HepG2 (cell line): ENCODE data around the gene CBFA2T2. TPM values are rescaled to one million over a fixed set of nuclear protein-coding genes. Genes with fewer than 3 reads are reported as not detected.

Source experiments
- ATAC-seq: fragments of 200-7000 bp; cut with Tn5 transposase; 3 replicates; pipeline ENCODE4 v1.9.1; 2020; ENCODE audit warnings: mild to moderate bottlenecking, moderate library complexity
- BruUV-seq: library from RNA; stranded (reverse); fragments of 400-500 nt; replicated peaks from 2 replicates; lab custom pipeline; 2021; lab: Mats Ljungman, UMichigan
- CTCF ChIA-PET: fragments of 300-600 bp; formaldehyde crosslinking; extraction: SDS; loops from one replicate; lab custom pipeline; 2021; ENCODE audit warnings: low total read pairs, inconsistent platforms, low intra/inter-chr PET ratio; lab: Yijun Ruan, JAX
- POLR2A ChIA-PET: fragments of 350-600 bp; sonication (Branson Sonifier 250); formaldehyde crosslinking; loops from one replicate; lab custom pipeline; 2020; ENCODE audit warnings: antibody characterized with exemption, inconsistent platforms; lab: Yijun Ruan, JAX
- DNase-seq: peaks from one replicate; pipeline ENCODE4 v3.0.0-alpha.2; 2015; ENCODE audit warnings: low spot score
- FAIRE-seq: peaks from 3 replicates; lab custom pipeline; 2011; peaks lifted over from hg19 to GRCh38; lab: Jason Lieb, UNC
- H2AFZ ChIP-seq: one replicate; pipeline ENCODE4 v1.6.1; 2011; ENCODE audit warnings: low read length, inconsistent platforms
- H3K27ac ChIP-seq: fragments of 300-600 bp; 3 replicates; pipeline ENCODE4 v1.8.0; 2011; ENCODE audit warnings: mixed run types, mild to moderate bottlenecking, mixed read lengths, low read length, inconsistent platforms; ENCODE audit not compliant: insufficient read depth; ENCODE audit errors: extremely low read length
- H3K27me3 ChIP-seq, 2 experiments: fragments of 200-600 bp in 1 of 2; 2 replicates in 1 of 2; 3 replicates in 1 of 2; pipeline versions ENCODE4 v1.6.0 to v1.8.0; 2011; ENCODE audit warnings: low read length in 2 of 2, mild to moderate bottlenecking in 2 of 2, moderate library complexity in 2 of 2, inconsistent platforms in 1 of 2; ENCODE audit not compliant: insufficient read depth in 2 of 2, control insufficient read depth in 1 of 2
- H3K36me3 ChIP-seq, 2 experiments: fragments of 200-600 bp in 1 of 2; replicated peaks in 1 of 2; 2 replicates in 1 of 2; 3 replicates in 1 of 2; pipeline versions ENCODE4 v1.5.1 to v1.8.0; 2011; ENCODE audit warnings: low read length in 2 of 2, inconsistent platforms in 1 of 2; ENCODE audit not compliant: insufficient read depth in 2 of 2, control insufficient read depth in 1 of 2
- H3K4me1 ChIP-seq: 2 replicates; pipeline ENCODE4 v1.5.1; 2012; ENCODE audit warnings: low read length, inconsistent platforms; ENCODE audit not compliant: insufficient read depth
- H3K4me2 ChIP-seq: 2 replicates; pipeline ENCODE4 v1.6.0; 2011; ENCODE audit warnings: low read depth, low read length, inconsistent platforms
- H3K4me3 ChIP-seq, 3 experiments: fragments of 200-600 bp in 1 of 3; sonication (generic), shearing (Covaris generic) in 1 of 3; replicated peaks in 1 of 3; 2 replicates each; pipeline ENCODE4 v1.5.1; 2011 to 2016; ENCODE audit warnings: low read length in 3 of 3, inconsistent platforms in 2 of 3, low read depth in 2 of 3, mild to moderate bottlenecking in 2 of 3, control low read depth in 1 of 3, mixed read lengths in 1 of 3; ENCODE audit not compliant: insufficient read depth in 1 of 3
- H3K79me2 ChIP-seq: one replicate; pipeline ENCODE4 v1.6.1; 2011; ENCODE audit warnings: low read length, inconsistent platforms; ENCODE audit not compliant: insufficient read depth
- H3K9ac ChIP-seq: 2 replicates; pipeline ENCODE4 v1.6.0; 2011; ENCODE audit warnings: mild to moderate bottlenecking, low read depth, low read length, inconsistent platforms; ENCODE audit not compliant: insufficient read depth
- H3K9me3 ChIP-seq: 2 replicates; pipeline ENCODE4 v1.5.1; 2012; ENCODE audit warnings: mild to moderate bottlenecking, low read length
- H4K20me1 ChIP-seq: 2 replicates; pipeline ENCODE4 v1.6.0; 2011; ENCODE audit warnings: inconsistent platforms, mild to moderate bottlenecking, low read length, moderate library complexity; ENCODE audit not compliant: insufficient read depth
- ARHGAP35 ChIP-seq: sonication (generic); formaldehyde crosslinking; IDR thresholded peaks from 2 replicates; pipeline ENCODE4 v1.9.0; 2022; ENCODE audit warnings: mild to moderate bottlenecking, inconsistent platforms, moderate library complexity, missing genetic modification reagents, borderline replicate concordance
- BRD4 ChIP-seq: sonication (generic); formaldehyde crosslinking; IDR thresholded peaks from 2 replicates; pipeline ENCODE4 v1.4.0; 2020; ENCODE audit warnings: missing genetic modification reagents
- CCDC6 ChIP-seq: sonication (generic); formaldehyde crosslinking; IDR thresholded peaks from 2 replicates; pipeline ENCODE4 v1.8.1; 2022; ENCODE audit warnings: mild to moderate bottlenecking, missing genetic modification reagents, moderate library complexity
- ELF3 ChIP-seq: IDR thresholded peaks from 2 replicates; pipeline ENCODE4 v1.6.1; 2016; ENCODE audit warnings: missing genetic modification reagents, missing compliant biosample characterization
- GPN1 ChIP-seq: sonication (generic); formaldehyde crosslinking; IDR thresholded peaks from 2 replicates; pipeline ENCODE4 v1.5.1; 2020; ENCODE audit warnings: missing genetic modification reagents, borderline replicate concordance
- IKZF1 ChIP-seq: fragments of 450-650 bp; IDR thresholded peaks from 2 replicates; pipeline ENCODE4 v1.7.1; 2016
- JARID2 ChIP-seq: sonication (generic); formaldehyde crosslinking; IDR thresholded peaks from 2 replicates; pipeline ENCODE4 v1.8.1; 2023; ENCODE audit warnings: missing genetic modification reagents, inconsistent platforms; ENCODE audit not compliant: insufficient replicate concordance
- PCBP1 ChIP-seq: fragments of 200-400 bp; formaldehyde crosslinking; IDR thresholded peaks from 2 replicates; pipeline ENCODE4 v1.6.1; 2017; ENCODE audit warnings: mild to moderate bottlenecking, low read depth, low read length, borderline replicate concordance
- PHF5A ChIP-seq: IDR thresholded peaks from one replicate; pipeline ENCODE4 v1.6.1; 2018; ENCODE audit warnings: low read depth, missing genetic modification reagents; ENCODE audit not compliant: unreplicated experiment
- RAD51 ChIP-seq: fragments of 450-650 bp; IDR thresholded peaks from 2 replicates; pipeline ENCODE4 v1.6.1; 2016; ENCODE audit warnings: borderline replicate concordance
- SATB2 ChIP-seq: sonication (generic); formaldehyde crosslinking; IDR thresholded peaks from 2 replicates; pipeline ENCODE4 v1.5.0; 2020; ENCODE audit warnings: missing genetic modification reagents
- ZNF121 ChIP-seq: sonication (generic); formaldehyde crosslinking; IDR thresholded peaks from 2 replicates; pipeline ENCODE4 v1.5.0; 2020; ENCODE audit warnings: mild to moderate bottlenecking, missing genetic modification reagents
- ZNF678 ChIP-seq: sonication (generic); formaldehyde crosslinking; IDR thresholded peaks from 2 replicates; pipeline ENCODE4 v1.4.0; 2020; ENCODE audit warnings: mild to moderate bottlenecking, missing genetic modification reagents
- ZNF720 ChIP-seq: sonication (generic); formaldehyde crosslinking; IDR thresholded peaks from 2 replicates; pipeline ENCODE4 v1.4.0; 2020; ENCODE audit warnings: missing genetic modification reagents
- WGBS: methylation state at CpG from one replicate; pipeline ENCODE4 v1.1.6; 2017; ENCODE audit warnings: low lambda C conversion rate; 5-methylcytosine and 5-hydroxymethylcytosine counted together
- in situ Hi-C: cut with HindIII; loops from 2 replicates; pipeline ENCODE4 v1.10.0; 2017; ENCODE audit warnings: low pct_unique_long_range_greater_than_20kb; ENCODE audit not compliant: extremely low pct_ligation_motif_present
- intact Hi-C: fragments of 100-400 bp; cut with micrococcal nuclease; formaldehyde crosslinking; loops from one replicate; pipeline ENCODE4 v1.10.0; 2022; ENCODE audit not compliant: unreplicated experiment
- polyA plus RNA-seq, 8 experiments: library from polyadenylated mRNA; depleted of rRNA in 3 of 8; stranded (reverse) in 7 of 8; unstranded in 1 of 8; fragments of >200 nt; fragmentation: Illumina TruSeq in 4 of 8; extraction: Trizol in 4 of 8; gene quantifications; 2 replicates each; pipeline versions ENCODE4 v1.2.1 to v1.2.3, GENCODE V29; 2011 to 2016; ENCODE audit warnings: low read depth in 4 of 8, missing spikeins in 1 of 8, mixed read lengths in 1 of 8; ENCODE audit not compliant: insufficient read depth in 1 of 8
- total RNA-seq, 5 experiments: library from RNA; depleted of rRNA; stranded (reverse); fragments of >200 nt; fragmentation: Illumina TruSeq; extraction: Trizol; gene quantifications; 2 replicates each; pipeline ENCODE4 v1.2.3, GENCODE V29; 2016; ENCODE audit warnings: low read depth in 1 of 5
- TF ChIP-seq, protein P1 (sequence below), 2 experiments: sonication (generic) in 1 of 2; formaldehyde crosslinking in 1 of 2; IDR thresholded peaks; 2 replicates each; pipeline versions ENCODE4 v1.4.0 to v1.6.1; 2018 to 2020; ENCODE audit warnings: missing genetic modification reagents in 2 of 2, borderline replicate concordance in 1 of 2, low read depth in 1 of 2, mild to moderate bottlenecking in 1 of 2, missing biosample characterization in 1 of 2
- TF ChIP-seq, protein P2 (sequence below): sonication (generic); formaldehyde crosslinking; IDR thresholded peaks from 2 replicates; pipeline ENCODE4 v1.5.1; 2020; ENCODE audit warnings: missing genetic modification reagents, mild to moderate bottlenecking, borderline replicate concordance
- TF ChIP-seq, protein P3 (sequence below): IDR thresholded peaks from 2 replicates; pipeline ENCODE4 v1.6.1; 2016; ENCODE audit warnings: mild to moderate bottlenecking
- TF ChIP-seq, protein P4 (sequence below): sonication (generic); formaldehyde crosslinking; IDR thresholded peaks from 2 replicates; pipeline ENCODE4 v1.8.1; 2023; ENCODE audit warnings: mild to moderate bottlenecking, missing genetic modification reagents
- TF ChIP-seq, protein P5 (sequence below): sonication (generic); formaldehyde crosslinking; IDR thresholded peaks from 2 replicates; pipeline ENCODE4 v1.5.0; 2020; ENCODE audit warnings: missing genetic modification reagents, mild to moderate bottlenecking, borderline replicate concordance

The CBFA2T2 gene
- total and polyA plus RNA-seq, 2 of the 13 experiments (the other 11 are each of a cell fraction or from before 2014, with no cell fraction given): 6.3 to 21.2 TPM

DNA sequence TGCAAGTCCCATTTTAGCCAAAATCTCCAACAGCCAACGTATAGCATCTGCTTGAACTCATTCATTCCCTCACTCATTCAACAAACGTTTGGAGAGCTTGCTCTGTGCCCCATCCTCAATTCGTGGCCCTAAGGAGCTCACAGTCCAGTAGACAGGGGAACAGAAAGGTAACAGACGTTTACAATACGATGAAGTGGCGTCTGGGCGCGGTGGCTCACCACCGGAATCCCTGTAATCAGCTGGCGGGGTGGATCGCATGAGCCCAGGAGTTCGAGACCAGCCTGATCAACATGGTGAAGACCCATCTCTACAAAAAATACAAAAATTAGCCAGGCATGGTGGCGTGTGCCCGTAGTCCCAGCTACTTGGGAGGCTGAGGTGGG lies 197.1 kb downstream of the CBFA2T2 start:
- no peak for FAIRE-seq
- 68% methylated on average over 14 of the region's 14 CpGs for WGBS
- no peak overlapping the region for H3K27ac ChIP-seq
- TF ChIP-seq PHF5A (CRISPR knock-in tag) (no peak), ZNF720 (CRISPR knock-in tag) (no peak), BRD4 (CRISPR knock-in tag) (0 out of 2 replicates have a peak, but pooled peaks have one; percentile 44), ELF3 (no peak), PCBP1 (no peak), JARID2 (CRISPR knock-in tag) (no peak), ZNF121 (CRISPR knock-in tag) (no peak), SATB2 (no peak), CCDC6 (CRISPR knock-in tag) (no peak), ARHGAP35 (no peak), GPN1 (CRISPR knock-in tag) (no peak), ZNF678 (no peak), IKZF1 (no peak), RAD51 (no peak)
- TF ChIP-seq, protein P1, sequence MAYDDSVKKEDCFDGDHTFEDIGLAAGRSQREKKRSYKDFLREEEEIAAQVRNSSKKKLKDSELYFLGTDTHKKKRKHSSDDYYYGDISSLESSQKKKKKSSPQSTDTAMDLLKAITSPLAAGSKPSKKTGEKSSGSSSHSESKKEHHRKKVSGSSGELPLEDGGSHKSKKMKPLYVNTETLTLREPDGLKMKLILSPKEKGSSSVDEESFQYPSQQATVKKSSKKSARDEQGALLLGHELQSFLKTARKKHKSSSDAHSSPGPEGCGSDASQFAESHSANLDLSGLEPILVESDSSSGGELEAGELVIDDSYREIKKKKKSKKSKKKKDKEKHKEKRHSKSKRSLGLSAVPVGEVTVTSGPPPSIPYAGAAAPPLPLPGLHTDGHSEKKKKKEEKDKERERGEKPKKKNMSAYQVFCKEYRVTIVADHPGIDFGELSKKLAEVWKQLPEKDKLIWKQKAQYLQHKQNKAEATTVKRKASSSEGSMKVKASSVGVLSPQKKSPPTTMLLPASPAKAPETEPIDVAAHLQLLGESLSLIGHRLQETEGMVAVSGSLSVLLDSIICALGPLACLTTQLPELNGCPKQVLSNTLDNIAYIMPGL (CRISPR knock-in tag; IDR thresholded peaks at IDR 0.05; ENCODE audit: borderline replicate concordance in 1 of 2, low read depth in 1 of 2): peak in 1 of 2 experiments; percentile 43; a peak in 1 of 4 replicates
- TF ChIP-seq, protein P2, sequence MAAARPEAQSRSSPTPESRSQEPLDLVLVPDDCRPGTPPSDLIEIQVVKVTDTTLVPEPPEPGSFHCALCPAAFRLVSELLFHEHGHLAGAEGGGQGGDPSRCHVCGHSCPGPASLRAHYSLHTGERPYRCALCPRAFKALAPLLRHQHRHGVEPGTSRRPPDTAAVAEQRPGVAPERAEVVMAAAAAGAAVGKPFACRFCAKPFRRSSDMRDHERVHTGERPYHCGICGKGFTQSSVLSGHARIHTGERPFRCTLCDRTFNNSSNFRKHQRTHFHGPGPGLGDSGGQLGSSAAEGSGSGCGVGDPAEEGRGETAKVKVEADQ (CRISPR knock-in tag): no peak
- TF ChIP-seq, protein P3, sequence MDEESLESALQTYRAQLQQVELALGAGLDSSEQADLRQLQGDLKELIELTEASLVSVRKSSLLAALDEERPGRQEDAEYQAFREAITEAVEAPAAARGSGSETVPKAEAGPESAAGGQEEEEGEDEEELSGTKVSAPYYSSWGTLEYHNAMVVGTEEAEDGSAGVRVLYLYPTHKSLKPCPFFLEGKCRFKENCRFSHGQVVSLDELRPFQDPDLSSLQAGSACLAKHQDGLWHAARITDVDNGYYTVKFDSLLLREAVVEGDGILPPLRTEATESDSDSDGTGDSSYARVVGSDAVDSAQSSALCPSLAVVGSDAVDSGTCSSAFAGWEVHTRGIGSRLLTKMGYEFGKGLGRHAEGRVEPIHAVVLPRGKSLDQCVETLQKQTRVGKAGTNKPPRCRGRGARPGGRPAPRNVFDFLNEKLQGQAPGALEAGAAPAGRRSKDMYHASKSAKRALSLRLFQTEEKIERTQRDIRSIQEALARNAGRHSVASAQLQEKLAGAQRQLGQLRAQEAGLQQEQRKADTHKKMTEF (CRISPR knock-in tag): 0 out of 2 replicates have a peak, but pooled peaks have one; percentile 7
- TF ChIP-seq, protein P4, sequence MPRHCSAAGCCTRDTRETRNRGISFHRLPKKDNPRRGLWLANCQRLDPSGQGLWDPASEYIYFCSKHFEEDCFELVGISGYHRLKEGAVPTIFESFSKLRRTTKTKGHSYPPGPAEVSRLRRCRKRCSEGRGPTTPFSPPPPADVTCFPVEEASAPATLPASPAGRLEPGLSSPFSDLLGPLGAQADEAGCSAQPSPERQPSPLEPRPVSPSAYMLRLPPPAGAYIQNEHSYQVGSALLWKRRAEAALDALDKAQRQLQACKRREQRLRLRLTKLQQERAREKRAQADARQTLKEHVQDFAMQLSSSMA: no peak
- TF ChIP-seq, protein P5, sequence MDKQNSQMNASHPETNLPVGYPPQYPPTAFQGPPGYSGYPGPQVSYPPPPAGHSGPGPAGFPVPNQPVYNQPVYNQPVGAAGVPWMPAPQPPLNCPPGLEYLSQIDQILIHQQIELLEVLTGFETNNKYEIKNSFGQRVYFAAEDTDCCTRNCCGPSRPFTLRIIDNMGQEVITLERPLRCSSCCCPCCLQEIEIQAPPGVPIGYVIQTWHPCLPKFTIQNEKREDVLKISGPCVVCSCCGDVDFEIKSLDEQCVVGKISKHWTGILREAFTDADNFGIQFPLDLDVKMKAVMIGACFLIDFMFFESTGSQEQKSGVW (CRISPR knock-in tag): no peak

More for the DNA sequence above, 197.1 kb downstream of the CBFA2T2 start:
- Histone ChIP-seq H3K79me2 (peaks cover 21% of the 10 kb centered on the region), H3K4me3 (peak overlapping the region; percentile 18 to 67 (median 27); a peak in 5 of 6 replicates), H3K9me3 (no peaks in the 10 kb centered on the region), H4K20me1 (no peaks in the 10 kb centered on the region), H3K4me1 (peaks cover 66% of the 10 kb centered on the region), H3K36me3 (no peaks in the 10 kb centered on the region), H2AFZ (peak overlapping the region; percentile 87), H3K9ac (no peak overlapping the region), H3K27me3 (no peaks in the 10 kb centered on the region), H3K4me2 (peak overlapping the region; percentile 97)
- TSS peak; percentile 46 for BruUV-seq
- CTCF ChIA-PET: interaction anchor here (0.6 kb wide), 1 partner anchor 33 kb away, joined by 3 read pairs; no protein-coding TSS in a partner anchor
- in situ Hi-C loops: no loop called here
- intact Hi-C loops: loop anchor here (2.0 to 5.0 kb wide), 3 partner anchors 16 to 125 kb away; partner anchors contain the start of gene CHMP4B
- DNase-seq: no peak
- no peak for ATAC-seq
- POLR2A ChIA-PET: interaction anchor here (1.0 to 1.2 kb wide), 2 partner anchors 12 to 23 kb away, joined by 3 read pairs; no protein-coding TSS in a partner anchor
